Middle frontal gyrus (tissue), 1 donor: ENCODE results near the gene PNISR.

Experiments
- DNase-seq: peaks from one replicate; pipeline ENCODE4 v3.0.0-alpha.2; 2015; ENCODE audit warnings: low spot score; ENCODE audit errors: extremely low spot score

Gene PNISR

GRCh38 chr6:99409672-99410071 lies 15.4 kb downstream of the PNISR start:
- no peak for DNase-seq

DNA sequence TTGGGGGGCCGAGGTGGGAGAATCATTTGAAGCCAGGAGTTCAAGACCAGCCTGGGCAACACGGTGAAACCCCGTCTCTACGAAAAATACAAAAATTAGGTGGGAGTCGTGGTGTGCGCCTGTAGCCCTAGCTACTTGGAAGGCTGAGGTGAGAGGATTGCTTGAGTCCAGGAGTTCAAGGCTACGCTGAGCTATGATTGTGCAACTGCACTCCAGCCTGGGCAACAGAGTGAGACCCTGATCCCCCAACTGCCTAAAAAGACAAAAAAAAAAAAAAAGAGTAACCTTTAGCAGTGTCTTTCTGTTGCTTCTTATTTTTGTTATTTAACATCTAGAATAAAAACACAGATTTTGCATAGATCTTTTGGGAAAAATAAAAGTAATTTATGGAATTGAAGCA lies 18.0 kb downstream of the PNISR start:
- no peak for DNase-seq

DNA sequence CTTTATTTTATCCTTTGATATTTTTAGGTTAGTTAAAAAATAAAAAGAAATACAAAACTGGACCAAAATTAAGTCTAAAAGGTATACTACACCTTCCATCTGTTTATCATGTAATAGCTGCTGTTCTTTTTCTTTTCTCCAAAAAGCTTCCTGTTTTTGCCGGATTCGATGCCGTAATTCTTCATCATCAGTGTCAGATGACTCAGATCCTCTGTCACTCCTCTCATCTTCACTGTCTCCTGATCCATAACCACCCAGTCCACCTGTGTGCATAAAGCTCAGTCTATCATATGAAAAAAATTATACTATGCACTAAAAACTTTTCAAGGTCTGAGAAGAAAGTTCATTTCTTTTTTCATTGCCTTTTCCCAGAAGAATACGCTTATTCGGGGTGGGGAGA lies 22.7 kb downstream of the PNISR start:
- DNase-seq, result no peak

GRCh38 chr6:99397287-99397686 lies 27.8 kb downstream of the PNISR start:
- no peak for DNase-seq

GRCh38 chr6:99393698-99394531 lies 31.2 kb downstream of the PNISR start, which contains the start of gene COQ3:
TSS of gene COQ3 (minus strand) at chr6:99394195. CDS start at chr6:99394179, 16 bp downstream.
- DNase-seq, result peak; percentile 22

- no peak for DNase-seq
Observed at GRCh38 chr6:99393366-99393697, 31.8 kb downstream of the PNISR start.

DNA sequence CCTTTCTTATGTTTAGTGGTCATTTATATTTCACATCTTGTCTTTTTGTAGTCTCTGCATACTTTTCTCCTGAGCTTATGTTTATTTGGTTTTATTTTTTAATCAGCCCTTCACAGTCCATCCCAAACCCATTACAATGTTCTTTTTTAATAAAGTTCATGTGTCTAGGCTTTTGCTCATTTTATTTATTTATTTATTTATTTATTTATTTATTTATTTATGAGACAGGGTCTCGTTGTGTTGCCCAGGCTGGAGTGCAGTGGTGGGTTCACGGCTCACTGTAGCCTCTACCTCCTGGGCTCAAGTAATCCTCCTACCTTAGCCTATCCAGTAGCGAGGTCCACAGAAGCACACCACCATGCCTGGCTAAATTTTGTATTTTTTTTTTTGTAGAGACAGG lies 34.2 kb downstream of the PNISR start:
- no peak for DNase-seq

GRCh38 chr6:99384507-99384906 lies 40.6 kb downstream of the PNISR start:
- DNase-seq, result no peak

DNA sequence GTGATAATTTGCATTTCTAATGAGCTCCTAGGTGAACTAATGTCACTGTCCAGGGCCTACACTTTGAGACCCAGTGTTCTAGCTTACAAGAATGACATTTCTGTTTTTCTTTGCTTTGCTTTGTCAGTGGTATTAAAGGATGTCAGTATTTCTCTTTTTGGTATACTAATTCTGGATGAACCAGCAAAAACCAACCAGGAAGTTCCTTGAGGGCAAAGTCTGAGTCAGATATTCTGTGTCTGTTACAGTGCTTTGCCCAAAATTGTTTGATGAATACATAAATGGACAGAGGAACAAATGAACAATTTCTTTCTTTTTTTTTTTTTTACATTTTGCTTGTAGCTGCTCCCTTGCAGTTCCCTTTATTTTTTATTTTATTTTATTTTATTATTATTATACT lies 46.5 kb downstream of the PNISR start:
- no peak for DNase-seq

- no peak for DNase-seq
Observed at GRCh38 chr6:99369533-99369932, 55.6 kb downstream of the PNISR start.

- DNase-seq, result no peak
Observed at GRCh38 chr6:99366852-99367251, 58.3 kb downstream of the PNISR start.

DNA sequence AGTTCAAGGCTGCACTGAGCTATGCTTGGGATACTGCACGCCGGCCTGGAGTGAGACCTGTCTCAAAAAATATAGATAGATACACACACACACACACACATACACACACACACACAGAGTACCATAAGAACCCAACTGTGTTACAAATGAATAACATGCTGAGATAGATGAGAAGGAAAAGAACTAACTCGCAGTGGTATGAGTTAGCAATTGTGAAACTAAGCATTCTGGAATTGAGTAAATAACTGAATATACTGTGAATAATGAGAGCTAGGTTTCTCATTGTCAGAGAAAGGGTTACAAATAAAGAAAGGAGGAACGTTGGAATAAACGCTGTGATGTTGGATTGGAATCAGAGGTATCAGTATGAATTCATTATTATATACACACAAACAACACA lies 61.1 kb downstream of the PNISR start:
- DNase-seq, result no peak

- no peak for DNase-seq
Observed at GRCh38 chr6:99362678-99363268, 62.3 kb downstream of the PNISR start.

- no peak for DNase-seq
Observed at GRCh38 chr6:99359800-99360199, 65.3 kb downstream of the PNISR start.

DNA sequence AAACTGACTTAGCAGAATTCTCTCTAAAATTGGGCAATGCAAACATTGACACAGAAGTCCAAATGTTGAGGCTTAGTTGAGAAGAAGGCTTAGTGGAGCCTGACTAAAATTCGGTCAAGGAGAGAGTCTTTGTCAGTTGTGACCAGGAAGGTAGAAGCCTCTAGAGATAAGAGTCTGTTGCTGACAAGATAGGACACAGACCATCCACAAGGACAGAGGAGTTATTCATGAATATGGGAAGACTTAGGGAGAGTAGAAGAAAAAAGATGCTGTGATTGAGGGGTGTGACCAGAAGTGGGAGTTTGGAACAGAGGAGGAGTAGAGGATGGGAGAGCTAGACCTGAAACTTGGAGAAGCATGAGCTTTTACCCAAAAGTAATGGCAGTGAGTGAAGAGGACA lies 68.5 kb downstream of the PNISR start:
- no peak for DNase-seq

- DNase-seq, result no peak
Observed at GRCh38 chr6:99354983-99355382, 70.1 kb downstream of the PNISR start.

- no peak for DNase-seq
Observed at GRCh38 chr6:99353126-99353525, 72.0 kb downstream of the PNISR start.

DNA sequence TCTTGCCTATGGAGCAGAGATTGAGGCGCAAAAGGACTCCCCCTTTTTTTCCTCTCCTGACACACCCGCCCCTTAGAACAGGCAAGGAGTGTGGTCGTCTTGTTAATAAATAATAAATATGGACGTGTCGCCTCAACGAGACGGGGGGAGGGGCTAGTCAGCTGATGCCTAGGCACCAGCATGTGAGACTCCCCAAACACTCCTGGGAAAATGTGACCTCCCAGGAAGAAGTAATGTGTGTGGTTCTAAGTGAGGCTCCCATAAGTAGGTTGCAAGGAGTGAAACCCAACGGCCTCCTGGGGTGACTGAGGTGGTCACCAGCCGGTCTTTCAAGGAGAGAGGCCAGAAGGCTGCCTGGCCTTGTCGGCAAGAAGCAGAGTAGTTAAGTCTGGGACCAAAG lies 74.5 kb downstream of the PNISR start:
- DNase-seq, result no peak

GRCh38 chr6:99349171-99350141 lies 75.7 kb downstream of the PNISR start, which contains the start of gene FAXC:
TSS of gene FAXC (minus strand) at chr6:99349674. CDS start at chr6:99349372, 302 bp downstream.
- DNase-seq, result no peak

DNA sequence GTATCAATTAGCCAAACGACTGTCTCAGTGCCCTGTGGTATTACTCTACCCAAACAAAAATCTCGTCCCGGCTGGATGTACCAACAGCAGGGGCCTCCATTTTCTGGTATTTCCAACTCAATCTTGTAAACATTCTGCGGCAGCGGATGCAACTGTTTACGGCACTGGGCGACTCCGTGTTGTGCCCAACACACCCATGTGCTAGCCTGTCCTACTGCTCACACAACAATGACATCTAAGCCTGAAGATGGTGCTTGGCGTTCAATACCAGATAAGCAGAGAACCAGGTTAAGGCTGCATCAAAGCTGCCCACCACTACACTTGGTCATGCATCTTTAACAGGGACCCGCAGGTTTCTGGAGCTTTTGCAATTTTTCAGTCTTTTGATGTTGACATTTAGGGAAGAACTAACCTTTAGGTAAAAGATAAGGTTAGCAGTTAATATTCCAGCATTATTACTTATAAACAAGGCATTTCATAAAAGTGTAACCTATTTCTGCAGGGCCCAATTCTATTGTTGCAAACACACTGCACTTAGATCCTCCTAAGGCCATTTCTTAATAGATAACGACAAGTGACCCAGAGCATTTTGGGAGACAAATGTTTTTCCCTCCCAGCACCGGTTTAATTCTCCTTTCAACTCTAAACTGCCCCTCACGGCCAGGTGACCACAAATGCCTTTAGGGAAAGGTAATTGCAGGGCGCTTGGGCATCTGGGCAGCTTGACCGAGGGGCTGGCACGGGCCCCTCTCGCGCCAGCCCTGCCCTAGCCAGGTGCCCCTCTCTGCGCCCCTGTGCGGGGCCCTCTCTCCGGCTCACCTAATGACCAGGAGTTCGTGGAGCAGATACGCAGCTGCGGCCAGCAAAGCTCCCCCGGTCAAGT lies 76.6 kb downstream of the PNISR start:
- DNase-seq, result no peak
